22Rv1 (cell line): Measurements from ENCODE around the gene PGAM1.

Experiments
- ZFX ChIP-seq: fragments of 450-650 bp; IDR thresholded peaks from 2 replicates; pipeline ENCODE4 v1.6.1; 2017; ENCODE audit warnings: antibody characterized with exemption, borderline replicate concordance
- TF ChIP-seq, protein P1 (sequence below): fragments of 450-650 bp; IDR thresholded peaks from 2 replicates; pipeline ENCODE4 v1.5.1; 2017; ENCODE audit warnings: mild to moderate bottlenecking

DNA sequence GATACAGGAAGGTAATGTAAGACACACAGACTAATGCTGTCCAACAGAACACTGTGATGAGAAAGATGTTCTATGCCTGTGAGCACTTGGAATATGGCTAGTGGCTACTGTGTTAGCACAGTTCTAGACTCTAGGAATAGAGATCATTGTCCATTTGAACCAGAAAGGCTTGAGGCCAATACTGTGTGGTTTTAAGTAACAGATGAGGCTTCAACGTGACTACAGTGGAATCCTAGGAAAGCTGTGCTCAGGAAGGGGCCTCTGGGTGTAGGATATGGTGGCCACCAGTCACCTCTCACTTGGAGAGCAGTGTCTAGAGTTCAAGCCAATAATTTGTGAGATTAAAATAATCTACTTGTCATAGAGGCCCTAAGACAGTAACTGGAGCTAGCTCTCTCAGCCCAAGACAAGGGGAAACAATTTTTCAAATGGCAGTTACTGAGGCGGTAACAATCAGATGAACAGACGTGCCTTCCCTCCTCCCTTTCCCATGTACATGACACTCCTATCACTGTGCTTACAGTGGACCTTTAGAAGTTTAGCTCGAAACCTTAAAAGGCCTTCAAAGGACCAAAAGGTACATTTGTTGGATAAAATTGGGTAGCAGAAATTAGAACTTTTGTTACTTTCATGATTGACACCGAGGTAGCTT lies 30.2 kb downstream of the PGAM1 start:
- TF ChIP-seq, protein P1, sequence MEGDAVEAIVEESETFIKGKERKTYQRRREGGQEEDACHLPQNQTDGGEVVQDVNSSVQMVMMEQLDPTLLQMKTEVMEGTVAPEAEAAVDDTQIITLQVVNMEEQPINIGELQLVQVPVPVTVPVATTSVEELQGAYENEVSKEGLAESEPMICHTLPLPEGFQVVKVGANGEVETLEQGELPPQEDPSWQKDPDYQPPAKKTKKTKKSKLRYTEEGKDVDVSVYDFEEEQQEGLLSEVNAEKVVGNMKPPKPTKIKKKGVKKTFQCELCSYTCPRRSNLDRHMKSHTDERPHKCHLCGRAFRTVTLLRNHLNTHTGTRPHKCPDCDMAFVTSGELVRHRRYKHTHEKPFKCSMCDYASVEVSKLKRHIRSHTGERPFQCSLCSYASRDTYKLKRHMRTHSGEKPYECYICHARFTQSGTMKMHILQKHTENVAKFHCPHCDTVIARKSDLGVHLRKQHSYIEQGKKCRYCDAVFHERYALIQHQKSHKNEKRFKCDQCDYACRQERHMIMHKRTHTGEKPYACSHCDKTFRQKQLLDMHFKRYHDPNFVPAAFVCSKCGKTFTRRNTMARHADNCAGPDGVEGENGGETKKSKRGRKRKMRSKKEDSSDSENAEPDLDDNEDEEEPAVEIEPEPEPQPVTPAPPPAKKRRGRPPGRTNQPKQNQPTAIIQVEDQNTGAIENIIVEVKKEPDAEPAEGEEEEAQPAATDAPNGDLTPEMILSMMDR: no peak
- TF ChIP-seq ZFX: no peak
